ENCODE results near the gene PGLYRP2.
A peak's percentile ranks its signal among the peaks of the same experiment; 100 is the strongest.

PGLYRP2 gene

DNA sequence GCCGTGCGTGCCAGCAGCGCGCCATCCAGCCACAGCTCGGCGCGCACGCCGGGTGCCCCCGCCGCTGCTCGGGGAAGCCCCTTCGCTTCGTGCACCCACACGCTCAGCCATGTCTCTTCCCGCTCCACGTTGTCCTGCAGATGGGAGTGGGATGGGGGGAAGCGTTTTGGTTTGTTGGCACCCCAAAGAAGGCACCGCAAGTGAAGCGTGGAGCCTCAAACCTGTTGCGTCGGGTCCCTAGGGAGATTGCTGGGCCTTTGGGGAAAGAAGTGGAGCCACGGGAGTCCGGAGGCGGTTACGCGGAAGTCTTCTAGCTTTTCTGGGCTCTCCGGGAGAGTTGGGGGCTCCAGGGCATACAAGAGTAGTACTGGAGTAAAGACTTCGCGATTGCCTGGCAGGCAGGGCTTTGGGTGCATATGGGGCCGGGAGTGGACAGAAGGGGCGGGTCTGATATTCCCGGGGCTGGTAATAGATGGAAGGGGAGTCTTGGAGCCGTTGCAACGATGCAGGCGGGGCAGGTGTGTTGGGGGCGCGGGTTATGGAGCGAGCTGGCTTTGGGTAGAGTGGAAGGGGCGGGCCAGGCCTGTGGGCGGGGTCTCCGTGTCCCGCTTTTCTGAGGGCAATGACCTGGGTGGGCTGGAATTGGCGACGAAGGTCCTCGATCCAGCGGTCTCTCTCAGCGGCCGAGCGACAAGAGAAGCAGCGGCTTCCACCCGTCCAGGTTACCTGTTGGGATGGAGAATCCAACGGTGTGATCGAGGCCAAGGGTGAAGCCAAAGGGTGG lies 21.4 kb downstream of the PGLYRP2 start:
- no peak overlapping the region for H3K27ac ChIP-seq (ENCODE audit: low read depth, low read length)
- peaks cover 7% of the 10 kb centered on the region for H3K27me3 ChIP-seq (ENCODE audit: control insufficient read depth, insufficient read depth, low read length)
- peaks cover 3% of the 10 kb centered on the region for H3K4me1 ChIP-seq (ENCODE audit: control insufficient read depth, insufficient read depth, low read length)
- no peak overlapping the region for H3K4me3 ChIP-seq (ENCODE audit: low read length)
- no peaks in the 10 kb centered on the region for H3K36me3 ChIP-seq (ENCODE audit: control insufficient read depth, insufficient read depth, low read length)
- H3K9ac ChIP-seq (ENCODE audit: low read length) = no peak overlapping the region

- peaks cover 7% of the 10 kb centered on the region for H3K4me1 ChIP-seq (ENCODE audit: control insufficient read depth, insufficient read depth, low read length)
- H3K27me3 ChIP-seq (ENCODE audit: control insufficient read depth, insufficient read depth, low read length) = peaks cover 7% of the 10 kb centered on the region
- no peak overlapping the region for H3K4me3 ChIP-seq (ENCODE audit: low read length)
- no peaks in the 10 kb centered on the region for H3K36me3 ChIP-seq (ENCODE audit: control insufficient read depth, insufficient read depth, low read length)
- H3K27ac ChIP-seq (ENCODE audit: low read depth, low read length) = no peak overlapping the region
- H3K9ac ChIP-seq (ENCODE audit: low read length) = no peak overlapping the region
These were observed 22.2 kb downstream of the PGLYRP2 start for GRCh38 chr19:15456871-15457700.

- Histone ChIP-seq H3K4me3 (ENCODE audit: low read length) (no peak overlapping the region), H3K36me3 (ENCODE audit: control insufficient read depth, insufficient read depth, low read length) (no peaks in the 10 kb centered on the region)
These were observed 22.9 kb downstream of the PGLYRP2 start for GRCh38 chr19:15456441-15456840.

GRCh38 chr19:15455996-15456395 lies 23.3 kb downstream of the PGLYRP2 start:
- H3K36me3 ChIP-seq (ENCODE audit: control insufficient read depth, insufficient read depth, low read length) = no peaks in the 10 kb centered on the region
- peaks cover 7% of the 10 kb centered on the region for H3K27me3 ChIP-seq (ENCODE audit: control insufficient read depth, insufficient read depth, low read length)

More at GRCh38 chr19:15456441-15456840, 22.9 kb downstream of the PGLYRP2 start:
- no peak overlapping the region for H3K27ac ChIP-seq (ENCODE audit: low read depth, low read length)
- H3K4me1 ChIP-seq (ENCODE audit: control insufficient read depth, insufficient read depth, low read length) = peaks cover 7% of the 10 kb centered on the region
- peaks cover 7% of the 10 kb centered on the region for H3K27me3 ChIP-seq (ENCODE audit: control insufficient read depth, insufficient read depth, low read length)
- no peak overlapping the region for H3K9ac ChIP-seq (ENCODE audit: low read length)

DNA sequence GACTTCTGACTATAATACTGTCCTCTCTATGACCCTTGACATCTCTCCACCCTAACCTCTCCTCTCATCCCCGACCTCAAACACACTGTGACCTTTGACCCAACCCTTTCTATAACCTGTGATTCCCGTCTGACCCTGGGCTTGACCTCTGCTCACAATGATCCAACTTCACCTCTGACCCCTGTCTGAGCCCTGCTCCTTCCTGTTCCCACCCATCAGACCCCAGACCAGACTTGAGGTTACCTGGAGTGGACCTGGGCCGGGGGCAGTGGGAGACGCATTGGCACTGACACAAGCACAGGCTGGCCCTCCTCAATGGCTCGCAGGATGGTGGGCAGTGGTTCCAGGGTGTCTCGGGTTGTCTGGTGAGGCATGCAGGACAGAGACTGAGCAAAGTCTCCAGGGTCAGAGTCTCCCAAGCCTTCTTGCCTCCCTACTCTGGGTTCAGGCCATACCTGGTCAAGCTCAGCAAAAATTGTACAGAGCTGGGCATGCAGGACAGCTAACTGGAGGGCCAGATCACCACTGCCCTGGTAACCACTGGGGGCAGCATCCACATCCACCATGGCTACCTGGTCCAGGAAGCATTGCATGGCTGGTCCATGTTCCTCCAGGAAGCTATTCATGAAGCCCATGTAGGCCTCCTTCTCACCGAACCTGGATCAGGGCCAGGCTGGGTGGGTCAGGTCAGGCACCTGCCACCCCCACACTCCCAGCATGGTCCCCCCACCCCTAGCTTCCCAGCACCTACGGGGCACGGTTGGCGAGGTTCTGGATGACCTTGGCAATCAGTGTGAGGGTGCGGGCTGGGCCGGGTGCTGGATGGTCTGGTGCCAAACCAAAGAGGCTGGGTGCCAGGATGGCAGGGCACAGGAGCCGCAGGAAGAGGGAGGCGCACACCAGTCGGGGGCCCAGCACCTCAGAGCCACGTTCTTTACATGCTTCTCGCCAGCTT lies 25.1 kb downstream of the PGLYRP2 start:
- Histone ChIP-seq H3K27ac (ENCODE audit: low read depth, low read length) (no peak overlapping the region), H3K27me3 (ENCODE audit: control insufficient read depth, insufficient read depth, low read length) (peaks cover 7% of the 10 kb centered on the region), H3K9ac (ENCODE audit: low read length) (no peak overlapping the region), H3K36me3 (ENCODE audit: control insufficient read depth, insufficient read depth, low read length) (no peaks in the 10 kb centered on the region), H3K4me1 (ENCODE audit: control insufficient read depth, insufficient read depth, low read length) (peaks cover 7% of the 10 kb centered on the region), H3K4me3 (ENCODE audit: low read length) (no peak overlapping the region)

More at GRCh38 chr19:15455996-15456395, 23.3 kb downstream of the PGLYRP2 start:
- Histone ChIP-seq H3K4me1 (ENCODE audit: control insufficient read depth, insufficient read depth, low read length) (peaks cover 7% of the 10 kb centered on the region), H3K9ac (ENCODE audit: low read length) (no peak overlapping the region), H3K27ac (ENCODE audit: low read depth, low read length) (no peak overlapping the region), H3K4me3 (ENCODE audit: low read length) (no peak overlapping the region)

- Histone ChIP-seq H3K4me3 (ENCODE audit: low read length) (peak overlapping the region; percentile 75), H3K9ac (ENCODE audit: low read length) (peak overlapping the region; percentile 53), H3K27me3 (ENCODE audit: control insufficient read depth, insufficient read depth, low read length) (peaks cover 7% of the 10 kb centered on the region), H3K27ac (ENCODE audit: low read depth, low read length) (peak overlapping the region; percentile 48), H3K4me1 (ENCODE audit: control insufficient read depth, insufficient read depth, low read length) (peaks cover 11% of the 10 kb centered on the region), H3K36me3 (ENCODE audit: control insufficient read depth, insufficient read depth, low read length) (no peaks in the 10 kb centered on the region)
These were observed 26.2 kb downstream of the PGLYRP2 start for GRCh38 chr19:15453091-15453578.

GRCh38 chr19:15452111-15453047 lies 26.9 kb downstream of the PGLYRP2 start:
- Histone ChIP-seq H3K27ac (ENCODE audit: low read depth, low read length) (peak overlapping the region; percentile 62), H3K4me1 (ENCODE audit: control insufficient read depth, insufficient read depth, low read length) (peaks cover 11% of the 10 kb centered on the region), H3K36me3 (ENCODE audit: control insufficient read depth, insufficient read depth, low read length) (no peaks in the 10 kb centered on the region), H3K9ac (ENCODE audit: low read length) (peak overlapping the region; percentile 53), H3K27me3 (ENCODE audit: control insufficient read depth, insufficient read depth, low read length) (peaks cover 7% of the 10 kb centered on the region), H3K4me3 (ENCODE audit: low read length) (peak overlapping the region; percentile 75)

DNA sequence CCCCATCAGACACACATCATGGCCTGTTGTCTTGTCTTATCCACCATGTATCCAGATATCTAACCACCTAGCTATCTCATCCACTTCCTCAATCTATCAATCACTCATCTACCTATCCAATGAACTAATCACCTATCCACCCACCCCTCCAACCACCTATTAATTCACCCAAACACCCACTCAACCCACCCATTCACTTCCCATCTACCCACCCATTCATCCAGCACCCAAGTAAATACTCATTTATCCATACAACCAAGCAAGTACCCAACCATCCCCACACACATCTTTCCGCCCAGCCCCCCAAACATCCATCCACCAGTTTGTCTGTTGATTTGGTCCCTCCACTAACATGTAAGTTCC lies 28.8 kb downstream of the PGLYRP2 start:
- H3K4me1 ChIP-seq (ENCODE audit: control insufficient read depth, insufficient read depth, low read length) = peaks cover 11% of the 10 kb centered on the region
- H3K9ac ChIP-seq (ENCODE audit: low read length) = no peak overlapping the region
- no peaks in the 10 kb centered on the region for H3K36me3 ChIP-seq (ENCODE audit: control insufficient read depth, insufficient read depth, low read length)
- H3K27me3 ChIP-seq (ENCODE audit: control insufficient read depth, insufficient read depth, low read length) = no peaks in the 10 kb centered on the region
- H3K27ac ChIP-seq (ENCODE audit: low read depth, low read length) = peak overlapping the region; percentile 72
- H3K4me3 ChIP-seq (ENCODE audit: low read length) = peak overlapping the region; percentile 14

DNA sequence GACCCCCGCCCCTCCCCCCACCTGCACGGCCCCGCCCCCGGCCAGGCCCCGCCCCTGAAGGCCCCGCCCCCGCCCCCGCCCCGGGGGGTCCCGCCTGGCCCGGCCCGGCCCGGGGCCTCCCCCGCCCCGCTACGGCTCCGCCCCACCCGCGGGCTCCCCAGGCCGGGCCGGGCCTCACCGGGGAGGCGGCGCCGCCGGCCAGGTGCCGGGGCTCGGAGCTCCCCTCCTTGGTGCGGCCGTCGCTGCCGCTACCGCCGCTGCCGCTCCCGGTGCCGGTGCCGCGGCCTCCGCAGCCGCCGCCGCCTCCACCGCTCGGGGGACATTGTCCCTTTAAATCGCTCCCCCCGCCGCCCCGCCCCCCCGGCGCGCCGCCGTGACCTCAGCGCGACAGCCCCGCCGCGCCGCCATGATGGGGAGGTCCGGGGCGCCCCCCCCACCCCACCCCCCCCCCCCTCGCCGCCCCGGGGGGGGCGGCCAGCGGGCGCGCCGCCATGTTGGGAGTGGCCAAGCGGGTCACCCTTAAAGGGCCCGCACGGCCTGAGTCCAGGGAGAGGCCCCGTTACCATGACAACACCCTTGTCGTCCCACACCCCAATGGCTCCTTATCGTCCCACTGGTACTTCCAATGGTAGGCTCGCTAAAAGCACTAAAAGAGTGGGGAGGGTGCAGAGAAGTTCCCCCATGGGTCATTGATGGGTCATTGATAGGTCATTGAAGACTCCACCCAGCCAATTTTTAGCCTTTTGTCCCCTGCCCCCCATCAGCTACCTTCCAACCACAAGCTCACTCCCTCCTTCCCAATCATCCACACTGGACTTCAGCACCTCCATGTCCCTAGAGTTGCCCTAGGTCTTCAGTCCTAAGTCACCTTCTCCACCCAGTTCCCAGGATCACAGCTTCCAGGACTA lies 29.4 kb downstream of the PGLYRP2 start, which contains the start of gene WIZ:
WIZ (minus strand) TSS at position 337 of the 908 bp plus-strand sequence. CDS start 1,649 bp downstream, outside the sequence.
- H3K27me3 ChIP-seq (ENCODE audit: control insufficient read depth, insufficient read depth, low read length) = no peaks in the 10 kb centered on the region
- H3K4me3 ChIP-seq (ENCODE audit: low read length) = peak within 1 kb of the TSS; percentile 75
- peak within 1 kb of the TSS; percentile 68 for H3K9ac ChIP-seq (ENCODE audit: low read length)
- peaks cover 11% of the 10 kb centered on the region for H3K4me1 ChIP-seq (ENCODE audit: control insufficient read depth, insufficient read depth, low read length)
- no peaks in the 10 kb centered on the region for H3K36me3 ChIP-seq (ENCODE audit: control insufficient read depth, insufficient read depth, low read length)
- H3K27ac ChIP-seq (ENCODE audit: low read depth, low read length) = peak within 1 kb of the TSS; percentile 72

DNA sequence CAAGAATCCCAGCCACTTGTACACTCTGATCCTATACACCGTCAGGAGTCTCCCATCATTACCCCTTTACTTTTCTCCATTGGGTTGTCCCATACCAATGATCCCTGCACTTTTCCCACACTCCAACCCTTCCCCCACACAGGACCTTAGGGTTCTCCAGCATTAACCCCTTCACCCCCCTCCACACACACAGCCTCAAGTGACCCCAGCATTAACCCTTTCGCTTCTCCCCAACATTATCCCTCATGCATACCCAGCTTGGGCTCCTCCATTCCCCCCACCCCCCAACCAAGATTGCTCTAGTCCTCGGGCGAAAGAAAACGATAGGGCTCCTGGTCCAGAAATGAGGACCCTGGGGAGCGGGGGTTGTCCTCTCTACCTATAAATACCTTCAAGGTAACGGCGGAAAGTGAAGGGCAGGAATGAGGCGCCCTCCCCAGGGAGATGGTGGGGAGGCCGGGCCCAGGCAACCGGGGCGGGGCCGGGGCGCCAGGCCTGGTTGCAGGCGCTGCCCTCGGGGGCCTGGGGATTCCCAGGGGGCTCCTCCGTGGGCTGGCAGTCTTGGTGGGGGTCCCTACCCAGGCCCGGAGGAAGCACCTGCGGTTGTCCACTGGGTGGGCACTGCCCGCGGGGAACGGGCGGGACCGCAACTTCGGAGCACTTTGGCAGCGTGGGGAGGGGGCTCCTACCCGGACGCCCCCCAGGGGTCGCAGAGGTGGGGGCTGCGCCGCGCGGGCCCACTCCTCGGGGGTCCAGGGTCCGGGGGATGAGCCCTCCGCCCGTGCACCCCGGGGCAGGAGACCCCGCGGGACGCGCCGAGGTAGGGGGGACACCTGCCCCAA lies 30.3 kb downstream of the PGLYRP2 start:
- Histone ChIP-seq H3K27ac (ENCODE audit: low read depth, low read length) (peak overlapping the region; percentile 58), H3K4me3 (ENCODE audit: low read length) (peak overlapping the region; percentile 75), H3K4me1 (ENCODE audit: control insufficient read depth, insufficient read depth, low read length) (peaks cover 11% of the 10 kb centered on the region), H3K36me3 (ENCODE audit: control insufficient read depth, insufficient read depth, low read length) (no peaks in the 10 kb centered on the region), H3K27me3 (ENCODE audit: control insufficient read depth, insufficient read depth, low read length) (no peaks in the 10 kb centered on the region), H3K9ac (ENCODE audit: low read length) (peak overlapping the region; percentile 68)

Data from rectal smooth muscle tissue (tissue), 1 donor.